GM12878 (cell line): ENCODE results near the gene MAPT. TPM values are rescaled to one million over a fixed set of nuclear protein-coding genes. Genes with fewer than 3 reads are reported as not detected.

Experiments
- ATAC-seq: fragments of 200-7000 bp; cut with Tn5 transposase; 3 replicates; pipeline ENCODE4 v1.9.1; 2020; ENCODE audit warnings: mild to moderate bottlenecking, moderate library complexity
- BruUV-seq: library from RNA; stranded (reverse); fragments of 400-500 nt; replicated peaks from 2 replicates; lab custom pipeline; 2021; lab: Mats Ljungman, UMichigan
- CTCF ChIA-PET: fragments of 300-600 bp; sonication (Branson Sonifier 250); formaldehyde crosslinking; extraction: SDS; loops from one replicate; lab custom pipeline; 2021; ENCODE audit warnings: inconsistent platforms; lab: Yijun Ruan, JAX
- POLR2A ChIA-PET: fragments of 350-600 bp; formaldehyde crosslinking; extraction: SDS; loops from one replicate; lab custom pipeline; 2021; ENCODE audit warnings: inconsistent platforms; lab: Charles Lee
- RAD21 ChIA-PET: fragments of 300-600 bp; sonication (Branson Sonifier 250); formaldehyde crosslinking; loops from one replicate; lab custom pipeline; 2023; ENCODE audit warnings: antibody characterized with exemption; ENCODE audit not compliant: unreplicated experiment; lab: Charles Lee
- SMC1A ChIA-PET: fragments of 300-600 bp; sonication (Branson Sonifier 250); formaldehyde crosslinking; loops from one replicate; lab custom pipeline; 2023; ENCODE audit not compliant: unreplicated experiment, uncharacterized antibody; lab: Charles Lee
- DNase-seq: peaks from one replicate; pipeline ENCODE4 v3.0.0-alpha.2; 2011; ENCODE audit warnings: low read depth, low spot score
- FAIRE-seq: peaks from 3 replicates; lab custom pipeline; 2011; peaks lifted over from hg19 to GRCh38; lab: Jason Lieb, UNC
- H2AFZ ChIP-seq: 2 replicates; pipeline ENCODE4 v1.6.0; 2011; ENCODE audit warnings: low read depth, low read length, control low read depth; ENCODE audit not compliant: control insufficient read depth
- H3K27ac ChIP-seq: 2 replicates; pipeline ENCODE4 v1.5.1; 2011; ENCODE audit warnings: control low read depth; ENCODE audit not compliant: control insufficient read depth, insufficient read depth
- H3K27me3 ChIP-seq, 2 experiments: replicated peaks in 1 of 2; 2 replicates each; pipeline versions ENCODE4 v1.6.0 to v1.6.1; 2011; ENCODE audit warnings: low read length in 1 of 2; ENCODE audit not compliant: control insufficient read depth in 2 of 2, insufficient read depth in 2 of 2
- H3K36me3 ChIP-seq, 2 experiments: 2 replicates each; pipeline ENCODE4 v1.5.1; 2011; ENCODE audit warnings: low read length in 1 of 2; ENCODE audit not compliant: control insufficient read depth in 2 of 2, insufficient read depth in 2 of 2
- H3K4me1 ChIP-seq: 2 replicates; pipeline ENCODE4 v1.6.1; 2011; ENCODE audit warnings: mild to moderate bottlenecking, low read length, moderate library complexity, mixed read lengths; ENCODE audit not compliant: control insufficient read depth, insufficient read depth
- H3K4me2 ChIP-seq: 2 replicates; pipeline ENCODE4 v1.6.0; 2011; ENCODE audit warnings: control low read depth; ENCODE audit not compliant: control insufficient read depth, insufficient read depth
- H3K4me3 ChIP-seq: fragments of 200-600 bp; sonication (generic); 2 replicates; pipeline ENCODE4 v1.5.1; 2016
- H3K79me2 ChIP-seq: 2 replicates; pipeline ENCODE4 v1.6.0; 2011; ENCODE audit warnings: low read length; ENCODE audit not compliant: control insufficient read depth, insufficient read depth
- H3K9ac ChIP-seq: 2 replicates; pipeline ENCODE4 v1.8.0; 2011; ENCODE audit warnings: low read length, control low read depth, mixed read lengths; ENCODE audit not compliant: control insufficient read depth, insufficient read depth
- H3K9me3 ChIP-seq: replicated peaks from 3 replicates; pipeline ENCODE4 v1.5.1; 2011; ENCODE audit warnings: mild to moderate bottlenecking, low read length; ENCODE audit not compliant: control insufficient read depth, insufficient read depth
- H4K20me1 ChIP-seq: 2 replicates; pipeline ENCODE4 v1.6.0; 2011; ENCODE audit not compliant: control insufficient read depth, insufficient read depth
- CTCF ChIP-seq, 3 experiments: IDR thresholded peaks in 2 of 3; conservative IDR thresholded peaks in 1 of 3; 2 replicates each; pipeline ENCODE4 v1.5.1; 2011; ENCODE audit warnings: low read depth in 3 of 3, low read length in 3 of 3, mild to moderate bottlenecking in 3 of 3, control low read depth in 2 of 3, moderate library complexity in 2 of 3, inconsistent platforms in 1 of 3, mixed read lengths in 1 of 3; ENCODE audit not compliant: control insufficient read depth in 2 of 3, insufficient read depth in 1 of 3; ENCODE audit errors: extremely low read depth in 1 of 3
- HSF1 ChIP-seq: fragments of 150-350 bp; IDR thresholded peaks from 2 replicates; pipeline ENCODE4 v1.6.1; 2014; ENCODE audit warnings: mild to moderate bottlenecking, low read depth, low read length
- IKZF2 ChIP-seq, 2 experiments: fragments of 450-650 bp; IDR thresholded peaks; 2 replicates each; pipeline ENCODE4 v1.6.1; 2017; ENCODE audit warnings: mild to moderate bottlenecking in 2 of 2, moderate library complexity in 2 of 2
- JUNB ChIP-seq: IDR thresholded peaks from 2 replicates; pipeline ENCODE4 v1.6.1; 2016; ENCODE audit warnings: antibody characterized with exemption, mild to moderate bottlenecking
- NBN ChIP-seq: fragments of 450-650 bp; IDR thresholded peaks from 2 replicates; pipeline ENCODE4 v1.6.1; 2016
- NFIC ChIP-seq: IDR thresholded peaks from 2 replicates; pipeline ENCODE4 v1.6.1; 2012; ENCODE audit warnings: low read depth, mild to moderate bottlenecking, inconsistent platforms, low read length, moderate library complexity
- NKRF ChIP-seq: fragments of 450-650 bp; conservative IDR thresholded peaks from 2 replicates; pipeline ENCODE4 v1.6.1; 2017; ENCODE audit warnings: mild to moderate bottlenecking, moderate library complexity
- POLR2AphosphoS2 ChIP-seq: IDR thresholded peaks from 2 replicates; pipeline ENCODE4 v1.6.1; 2011; ENCODE audit warnings: low read depth, mild to moderate bottlenecking, low read length, improper control_type of control experiment, moderate library complexity
- RBBP5 ChIP-seq: fragments of 200-600 bp; sonication (generic); conservative IDR thresholded peaks from 2 replicates; pipeline ENCODE4 v1.6.1; 2016
- RCOR1 ChIP-seq: conservative IDR thresholded peaks from 2 replicates; pipeline ENCODE4 v1.6.1; 2012; ENCODE audit warnings: low read depth, low read length, improper control_type of control experiment
- RELA ChIP-seq: fragments of 450-650 bp; IDR thresholded peaks from 2 replicates; pipeline ENCODE4 v1.8.0; 2014; ENCODE audit warnings: borderline replicate concordance; ENCODE audit not compliant: partially characterized antibody
- ZBTB11 ChIP-seq: fragments of 450-650 bp; formaldehyde crosslinking; IDR thresholded peaks from 2 replicates; pipeline ENCODE4 v1.5.0; 2022; ENCODE audit warnings: mild to moderate bottlenecking, missing genetic modification characterization
- WGBS: methylation state at CpG from one replicate; pipeline ENCODE4 v1.1.6; 2016; ENCODE audit warnings: low lambda C conversion rate; ENCODE audit not compliant: insufficient replicate concordance, insufficient coverage; ENCODE audit errors: missing lambda C conversion rate; 5-methylcytosine and 5-hydroxymethylcytosine counted together
- in situ Hi-C: fragments of 300-500 bp; cut with MboI; formaldehyde crosslinking; loops from 9 replicates; pipeline ENCODE4 v1.14.3; 2018; ENCODE audit warnings: mixed read lengths
- intact Hi-C: fragments of 100-400 bp; cut with micrococcal nuclease; formaldehyde crosslinking; loops from one replicate; pipeline ENCODE4 v1.14.2; 2022; ENCODE audit not compliant: unreplicated experiment
- polyA plus RNA-seq, 11 experiments: library from polyadenylated mRNA; depleted of rRNA in 4 of 11; unstranded in 6 of 11; stranded (reverse) in 5 of 11; fragments of >200 nt; fragmentation: Nextera tagmentation in 4 of 11; fragmentation: Illumina TruSeq in 1 of 11; extraction: Ambion mirVana in 4 of 11; extraction: Trizol in 1 of 11; gene quantifications; 1 replicate in 1 of 11; 2 replicates in 10 of 11; pipeline versions ENCODE4 v1.2.1 to v1.2.3, GENCODE V29; 2011 to 2016; ENCODE audit warnings: inconsistent platforms in 2 of 11, missing spikeins in 2 of 11, low read depth in 1 of 11
- total RNA-seq, 4 experiments: library from RNA; depleted of rRNA in 3 of 4; stranded (reverse); fragments of >200 nt in 3 of 4; fragmentation: Illumina TruSeq in 1 of 4; extraction: Trizol in 1 of 4; gene quantifications; 2 replicates each; pipeline versions ENCODE4 v1.2.1 to v1.2.3, GENCODE V29; 2013 to 2021

Gene MAPT
- total and polyA plus RNA-seq, 10 of the 15 experiments (the other 5 are each of a cell fraction or from before 2014, with no cell fraction given) = under 0.01 to 0.05 (median 0.03) TPM; not detected in 7

- TF ChIP-seq ZBTB11 (CRISPR knock-in tag) (no peak), HSF1 (no peak)
These were observed 42.9 kb upstream of the MAPT start (continued) for GRCh38 chr17:45851464-45851863.

GRCh38 chr17:45851873-45852272 is 42.5 kb upstream of the MAPT start:
- intact Hi-C loops = loop anchor here (1.0 kb wide), 1 partner anchor 212 kb away; no protein-coding TSS in a partner anchor
- H3K27me3 ChIP-seq = no peaks in the 10 kb centered on the region; a peak in 1 of 4 replicates
- TF ChIP-seq NBN = no peak
- no peak for TF ChIP-seq IKZF2 (IDR thresholded peaks at IDR 0.05)
- TF ChIP-seq RELA = no peak
- TF ChIP-seq JUNB = no peak
- no peak for TF ChIP-seq RBBP5
- TF ChIP-seq NFIC = no peak
- TF ChIP-seq NKRF = no peak
- no peak for TF ChIP-seq CTCF (IDR thresholded peaks at IDR 0.05 in 2 of 3, conservative IDR thresholded peaks at IDR 0.05 in 1 of 3; ENCODE audit: control insufficient read depth in 2 of 3, extremely low read depth in 1 of 3, insufficient read depth in 1 of 3, low read depth in 3 of 3, low read length in 3 of 3)
- TF ChIP-seq RCOR1 = no peak
- no peak for TF ChIP-seq POLR2AphosphoS2

More at GRCh38 chr17:45851873-45852272, 42.5 kb upstream of the MAPT start:
- ChIA-PET SMC1A (interaction anchor here (0.9 kb wide), 1 partner anchor 20 kb away, joined by 3 read pairs; no protein-coding TSS in a partner anchor), RAD21 (interaction anchor here (1.3 to 1.5 kb wide), 2 partner anchors 70 to 212 kb away, joined by 3 to 8 read pairs; no protein-coding TSS in a partner anchor), POLR2A (no interaction called here), CTCF (interaction anchor here (0.5 to 3.1 kb wide), 19 partner anchors 9 to 717 kb away, joined by 3 to 15 read pairs (median 4); partner anchors contain the start of gene ACBD4)
- Histone ChIP-seq H3K4me2 (no peak overlapping the region), H3K36me3 (no peaks in the 10 kb centered on the region), H3K27ac (no peak overlapping the region), H3K4me3 (no peak overlapping the region), H4K20me1 (no peaks in the 10 kb centered on the region), H3K9me3 (no peaks in the 10 kb centered on the region), H3K79me2 (no peaks in the 10 kb centered on the region), H2AFZ (no peak overlapping the region), H3K4me1 (no peaks in the 10 kb centered on the region), H3K9ac (no peak overlapping the region)
- WGBS = 44% methylated on average over 1 of the region's 1 CpG
- DNase-seq (no peak), ATAC-seq (no peak), FAIRE-seq (no peak)
- in situ Hi-C loops = no loop called here
- BruUV-seq = no TSS peak
